ENCODE data around the gene ACSS1.

ACSS1 gene

GRCh38 chr20:24971376-24972101 is 86.4 kb downstream of the ACSS1 start:
- no peak for TF ChIP-seq CTCF (IDR thresholded peaks at IDR 0.05; ENCODE audit: low read length, missing control alignments)
- DNase-seq (ENCODE audit: low read depth): no peak

GRCh38 chr20:24970754-24971153 is 87.2 kb downstream of the ACSS1 start:
- no peak for TF ChIP-seq CTCF (IDR thresholded peaks at IDR 0.05; ENCODE audit: low read length, missing control alignments)
- no peak for DNase-seq (ENCODE audit: low read depth)
- H3K4me3 ChIP-seq (replicated peaks; ENCODE audit: low read depth, low read length): no peak overlapping the region

More at GRCh38 chr20:24971376-24972101, 86.4 kb downstream of the ACSS1 start:
- no peak overlapping the region for H3K4me3 ChIP-seq (replicated peaks; ENCODE audit: low read depth, low read length)

DNA sequence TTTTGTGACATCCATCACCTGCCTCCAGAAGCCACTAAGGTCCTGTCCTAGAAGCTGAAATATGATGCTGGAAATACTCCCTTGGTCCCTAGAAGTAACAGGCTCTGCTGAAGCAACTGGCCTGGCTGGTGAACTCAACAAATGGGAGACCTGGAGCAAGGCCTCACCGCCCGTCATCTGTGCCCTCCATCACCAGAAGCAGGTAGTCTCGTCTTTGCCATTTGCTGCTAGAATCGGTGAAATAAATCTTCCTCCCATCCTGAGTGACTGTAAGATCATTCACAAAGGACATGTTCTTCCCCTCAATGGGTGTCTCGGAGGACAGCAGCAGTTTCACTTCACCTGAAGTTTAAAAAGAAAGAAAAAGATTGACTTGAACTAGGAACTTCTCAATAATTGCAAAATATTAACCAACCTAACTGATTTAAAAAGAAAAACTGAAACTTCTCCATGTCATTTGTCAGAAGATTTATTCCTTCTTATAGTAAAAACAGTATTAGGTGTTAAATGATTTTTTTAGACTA is 87.8 kb downstream of the ACSS1 start:
- H3K4me3 ChIP-seq (replicated peaks; ENCODE audit: low read depth, low read length): no peak overlapping the region
- no peak for TF ChIP-seq CTCF (IDR thresholded peaks at IDR 0.05; ENCODE audit: low read length, missing control alignments)
- DNase-seq (ENCODE audit: low read depth): no peak

- no peak for TF ChIP-seq CTCF (IDR thresholded peaks at IDR 0.05; ENCODE audit: low read length, missing control alignments)
- no peak overlapping the region for H3K4me3 ChIP-seq (replicated peaks; ENCODE audit: low read depth, low read length)
- DNase-seq (ENCODE audit: low read depth): no peak
These were observed 88.5 kb downstream of the ACSS1 start for GRCh38 chr20:24969186-24970029.

- no peak for TF ChIP-seq CTCF (IDR thresholded peaks at IDR 0.05; ENCODE audit: low read length, missing control alignments)
- no peak overlapping the region for H3K4me3 ChIP-seq (replicated peaks; ENCODE audit: low read depth, low read length)
- no peak for DNase-seq (ENCODE audit: low read depth)
These were observed 89.6 kb downstream of the ACSS1 start for GRCh38 chr20:24968278-24968800.

- TF ChIP-seq CTCF (IDR thresholded peaks at IDR 0.05; ENCODE audit: low read length, missing control alignments): no peak
- no peak overlapping the region for H3K4me3 ChIP-seq (replicated peaks; ENCODE audit: low read depth, low read length)
- DNase-seq (ENCODE audit: low read depth): no peak
These were observed 91.5 kb downstream of the ACSS1 start for GRCh38 chr20:24966317-24967012.

Data from fibroblast of pulmonary artery (primary cell).